ENCODE data around the gene FAM107B.

FAM107B gene

DNA sequence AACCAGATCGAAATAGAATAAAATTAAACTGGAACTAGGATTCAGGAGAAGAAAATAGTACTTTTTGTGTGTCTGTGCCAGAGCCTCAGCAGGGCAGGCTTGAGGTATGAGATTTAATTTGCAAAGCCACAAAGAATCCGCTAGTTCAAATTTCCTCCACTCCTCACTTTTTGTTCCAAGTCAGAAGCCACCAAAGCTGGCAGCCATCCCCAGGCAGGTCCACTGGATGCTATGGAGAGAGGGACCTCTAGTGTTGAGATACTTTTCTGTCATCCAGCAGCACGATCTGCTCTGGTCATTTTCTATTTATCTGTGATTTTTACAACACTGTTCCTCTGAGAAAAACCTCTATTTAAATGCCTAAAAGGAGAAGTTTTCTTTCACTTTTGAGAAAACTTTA lies 296.1 kb downstream of the FAM107B start:
- peak; percentile 24 to 27 for DNase-seq

DNA sequence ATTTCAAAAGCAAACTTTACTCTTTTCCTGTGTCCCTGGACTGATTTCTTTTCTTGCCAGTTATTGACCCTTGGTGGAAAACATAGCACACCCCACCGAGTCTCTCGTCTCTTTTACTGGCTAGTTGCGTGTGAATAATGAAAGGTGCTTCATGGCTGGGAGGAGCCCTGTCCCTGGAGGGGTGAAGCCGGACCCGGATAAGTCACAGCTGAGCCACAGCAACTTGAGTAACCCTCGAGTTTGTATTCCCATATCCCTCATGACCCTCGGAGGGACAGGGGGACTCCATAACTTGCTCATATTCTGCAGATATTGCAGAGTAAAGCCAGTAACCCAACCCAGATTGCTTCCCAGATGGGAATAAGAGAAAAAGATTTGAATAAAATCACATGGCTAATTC lies 296.5 kb downstream of the FAM107B start:
- no peak for DNase-seq

DNA sequence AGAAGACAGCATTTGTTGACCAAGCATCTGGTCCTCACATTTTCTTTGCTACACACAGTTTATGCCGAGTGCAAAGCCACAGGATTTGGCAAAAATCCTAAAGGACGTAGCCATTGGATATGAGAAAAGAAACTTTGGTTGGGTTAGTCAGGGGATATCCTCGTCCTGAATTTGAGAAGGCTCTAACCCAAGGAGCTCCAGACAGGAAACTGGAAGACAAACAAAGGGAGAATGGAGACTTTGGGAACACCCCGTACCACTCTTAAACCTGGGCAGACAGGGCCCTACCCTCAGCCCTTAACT lies 297.3 kb downstream of the FAM107B start:
- DNase-seq: no peak

DNA sequence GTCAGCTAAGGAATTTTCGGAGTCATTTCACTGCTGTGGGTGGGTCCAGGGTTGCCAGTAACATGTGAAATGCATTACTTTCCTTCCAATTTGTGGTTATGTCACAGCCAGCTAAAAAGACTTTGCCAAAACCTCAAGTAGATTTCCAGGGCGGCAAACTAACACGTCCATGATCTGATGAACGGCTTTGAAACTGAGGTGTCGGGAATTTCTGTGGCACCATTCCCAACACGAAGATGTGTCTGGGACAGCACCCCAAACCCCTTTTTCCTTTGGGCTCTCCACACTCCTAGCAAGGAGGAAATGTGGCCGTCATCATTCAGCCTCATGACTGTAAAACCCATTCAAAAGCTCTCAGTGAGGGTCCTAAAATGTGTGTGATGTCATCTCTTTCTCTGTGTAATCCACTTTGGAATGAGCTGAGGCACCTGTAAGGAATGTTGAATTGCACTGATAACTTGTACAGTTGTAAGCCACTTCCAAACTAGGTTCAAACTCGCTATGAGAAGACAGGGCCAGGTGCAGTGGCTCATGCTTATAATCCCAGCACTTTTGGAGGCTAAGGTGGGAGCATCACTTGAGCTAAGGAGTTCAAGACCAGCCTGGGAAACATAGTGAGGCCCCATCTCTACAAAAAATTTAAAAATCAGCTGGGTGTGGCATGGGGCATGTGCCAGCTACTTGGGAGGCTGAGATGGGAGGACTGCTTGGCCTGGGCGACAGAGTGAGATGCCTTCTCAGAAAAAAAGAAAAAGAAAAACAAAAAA lies 297.9 kb downstream of the FAM107B start:
- no peak for DNase-seq

DNA sequence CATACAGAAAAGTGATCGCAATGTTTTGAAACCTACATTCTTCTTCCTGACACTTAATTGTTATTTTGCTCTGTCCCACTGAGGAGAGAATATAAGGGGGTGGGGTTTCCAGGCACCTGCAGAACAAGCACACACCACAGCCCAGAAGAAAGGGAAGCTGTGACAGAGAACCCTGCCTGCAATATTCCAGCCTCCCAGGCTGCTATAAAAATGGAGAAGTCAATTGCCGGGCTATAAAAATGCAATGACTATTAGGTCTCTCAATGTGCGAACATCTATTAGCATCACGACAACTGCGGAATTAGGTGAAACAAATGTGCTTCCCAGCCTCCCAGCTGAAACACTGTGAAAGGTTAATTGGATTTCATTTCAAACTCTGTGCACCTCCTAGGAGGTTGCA lies 298.7 kb downstream of the FAM107B start:
- DNase-seq: no peak

DNA sequence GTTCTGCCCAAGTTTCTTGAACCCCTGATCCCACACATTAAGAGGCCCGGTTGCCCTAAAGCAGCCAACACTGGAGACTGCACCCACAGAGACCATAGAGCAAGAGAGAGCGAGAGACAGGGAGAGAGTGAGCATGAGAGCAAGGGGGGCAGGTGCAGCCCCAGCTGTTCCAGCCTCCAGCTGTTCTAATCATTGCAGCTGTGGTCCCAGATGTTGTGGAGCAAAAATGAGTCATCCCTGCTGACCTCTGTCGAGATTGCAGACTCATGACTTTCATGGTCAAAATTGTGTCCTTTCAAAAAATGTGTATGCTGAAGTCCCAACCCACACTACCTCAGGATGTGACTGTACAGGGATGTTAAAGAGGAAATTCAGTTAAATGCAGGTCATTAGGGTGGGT lies 300.0 kb downstream of the FAM107B start:
- DNase-seq: no peak

DNA sequence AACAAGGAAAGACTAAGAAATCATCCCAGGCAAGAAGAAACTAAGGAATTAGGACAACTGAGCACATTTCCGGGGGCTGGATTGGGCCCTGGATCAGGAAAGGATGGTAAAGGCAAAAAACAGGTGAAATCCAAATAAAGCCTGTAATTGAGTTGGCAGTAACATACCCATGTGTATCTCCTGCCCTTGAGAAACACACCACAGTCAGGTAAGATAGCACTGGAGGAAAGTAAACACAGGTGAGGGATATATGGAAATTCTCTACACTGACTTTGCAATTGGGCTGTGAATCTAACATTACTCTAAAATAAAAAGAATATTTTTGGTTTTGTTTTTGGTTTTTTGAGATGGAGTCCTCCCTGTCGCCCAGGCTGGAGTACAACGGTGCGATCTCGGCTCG lies 303.8 kb downstream of the FAM107B start:
- no peak for DNase-seq

DNA sequence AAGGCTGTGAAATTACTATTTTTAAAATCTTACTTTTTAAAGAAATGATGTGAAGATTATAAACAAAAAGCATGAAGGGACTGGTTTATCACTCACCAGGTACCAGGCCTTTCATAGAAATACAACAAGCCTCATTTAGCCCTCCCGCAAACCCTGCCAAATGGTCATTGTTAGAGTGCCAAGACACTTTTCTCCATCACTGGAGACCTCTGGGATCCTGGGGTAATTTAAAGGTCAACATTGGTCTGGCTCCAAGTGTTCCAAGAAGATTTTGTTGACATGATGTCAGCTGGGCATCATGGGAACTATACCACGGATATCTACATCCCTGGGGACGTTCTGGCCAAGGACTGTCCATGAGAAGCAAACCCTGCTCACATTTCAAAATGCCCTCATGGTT lies 306.0 kb downstream of the FAM107B start:
- DNase-seq: no peak

Data from activated CD4-positive, alpha-beta T cell treated with anti-CD3 and anti-CD28 coated beads, Interleukin-2, amount 50 U/mL, for 48 hours (primary cell).